Measurements from ENCODE around the gene ZNF804B. TPM values are rescaled to one million over a fixed set of nuclear protein-coding genes. Genes with fewer than 3 reads are reported as not detected.

The ZNF804B gene
- total and polyA plus RNA-seq, 4 donors, result not detected

DNA sequence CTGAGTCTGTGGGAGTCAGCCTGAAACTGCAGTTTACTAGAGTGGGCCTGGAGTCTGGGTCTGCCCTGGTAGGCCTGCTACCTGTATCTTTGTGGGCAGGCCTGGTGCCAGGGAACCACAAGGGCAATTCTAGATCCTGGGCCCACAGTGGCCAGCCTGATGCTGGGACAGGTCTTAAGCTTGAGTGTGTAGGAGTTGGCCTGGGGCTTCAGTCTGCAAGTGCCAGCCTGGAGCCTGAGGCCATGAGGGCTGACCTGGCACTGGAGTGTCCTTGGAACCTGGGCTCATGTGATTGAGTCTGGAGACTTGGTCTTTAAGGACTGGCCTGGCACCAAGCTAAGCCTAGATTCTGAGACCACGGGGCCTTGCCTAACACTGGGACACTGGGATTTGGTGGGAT is 281.7 kb downstream of the ZNF804B start (continued):
- no peak for TF ChIP-seq HNF4G (IDR thresholded peaks at IDR 0.05)
- TF ChIP-seq EGR1 (IDR thresholded peaks at IDR 0.05; ENCODE audit: low read depth in 2 of 2), result no peak
- TF ChIP-seq FOXA1 (IDR thresholded peaks at IDR 0.05), result no peak
- no peak for TF ChIP-seq MAX (IDR thresholded peaks at IDR 0.05)
- no peak for TF ChIP-seq NR2F2 (IDR thresholded peaks at IDR 0.05)
- no peak for TF ChIP-seq JUND (IDR thresholded peaks at IDR 0.05)
- no peak for TF ChIP-seq RAD21 (IDR thresholded peaks at IDR 0.05)

GRCh38 chr7:89042940-89043339 is 283.4 kb downstream of the ZNF804B start:
- no peaks in the 10 kb centered on the region for H3K27me3 ChIP-seq (ENCODE audit: control insufficient read depth in 4 of 4, insufficient read depth in 4 of 4, low read length in 3 of 4)
- 77% methylated on average over 3 of the region's 3 CpGs for WGBS
- DNase-seq (ENCODE audit: low spot score), result no peak

GRCh38 chr7:89049043-89049442 is 289.5 kb downstream of the ZNF804B start:
- Histone ChIP-seq H3K27me3 (ENCODE audit: control insufficient read depth in 4 of 4, insufficient read depth in 4 of 4, low read length in 3 of 4) (no peaks in the 10 kb centered on the region), H3K4me1 (ENCODE audit: control insufficient read depth in 4 of 4, insufficient read depth in 4 of 4, low read length in 3 of 4) (no peaks in the 10 kb centered on the region), H3K36me3 (ENCODE audit: control insufficient read depth in 4 of 4, insufficient read depth in 3 of 4, low read depth in 1 of 4, low read length in 3 of 4) (no peaks in the 10 kb centered on the region), H3K9ac (ENCODE audit: low read depth in 1 of 2, low read length in 2 of 2) (no peak overlapping the region), H3K27ac (ENCODE audit: low read depth in 1 of 2, low read length in 2 of 2) (no peak overlapping the region), H3K4me3 (ENCODE audit: low read depth in 1 of 3, low read length in 3 of 3) (no peak overlapping the region), H3K9me3 (ENCODE audit: control insufficient read depth in 4 of 4, low read length in 3 of 4) (no peaks in the 10 kb centered on the region)
- no peak for DNase-seq (ENCODE audit: low spot score)
- WGBS, result 79% methylated on average over 3 of the region's 3 CpGs
- no peak for TF ChIP-seq TAF1 (conservative IDR thresholded peaks at IDR 0.05)
- TF ChIP-seq RAD21 (IDR thresholded peaks at IDR 0.05), result no peak
- TF ChIP-seq FOXA2 (IDR thresholded peaks at IDR 0.05), result no peak
- TF ChIP-seq HNF4A (conservative IDR thresholded peaks at IDR 0.05), result no peak

More at GRCh38 chr7:89042940-89043339, 283.4 kb downstream of the ZNF804B start:
- H3K36me3 ChIP-seq (ENCODE audit: control insufficient read depth in 4 of 4, insufficient read depth in 3 of 4, low read depth in 1 of 4, low read length in 3 of 4), result no peaks in the 10 kb centered on the region
- H3K27ac ChIP-seq (ENCODE audit: low read depth in 1 of 2, low read length in 2 of 2), result no peak overlapping the region
- peaks cover 0 to 4% (median 0%) of the 10 kb centered on the region in 4 donors for H3K9me3 ChIP-seq (ENCODE audit: control insufficient read depth in 4 of 4, low read length in 3 of 4)
- H3K9ac ChIP-seq (ENCODE audit: low read depth in 1 of 2, low read length in 2 of 2), result no peak overlapping the region
- H3K4me3 ChIP-seq (ENCODE audit: low read depth in 1 of 3, low read length in 3 of 3), result no peak overlapping the region
- no peaks in the 10 kb centered on the region for H3K4me1 ChIP-seq (ENCODE audit: control insufficient read depth in 4 of 4, insufficient read depth in 4 of 4, low read length in 3 of 4)
- no peak for TF ChIP-seq EGR1 (IDR thresholded peaks at IDR 0.05; ENCODE audit: low read depth in 2 of 2)
- TF ChIP-seq JUND (IDR thresholded peaks at IDR 0.05), result no peak
- TF ChIP-seq SP1 (IDR thresholded peaks at IDR 0.05), result no peak
- no peak for TF ChIP-seq MAX (IDR thresholded peaks at IDR 0.05)
- no peak for TF ChIP-seq GABPA (IDR thresholded peaks at IDR 0.05 in 1 of 2, conservative IDR thresholded peaks at IDR 0.05 in 1 of 2)

GRCh38 chr7:89053130-89053529 is 293.6 kb downstream of the ZNF804B start:
- H3K27ac ChIP-seq (ENCODE audit: low read depth in 1 of 2, low read length in 2 of 2), result no peak overlapping the region
- no peak overlapping the region for H3K4me3 ChIP-seq (ENCODE audit: low read depth in 1 of 3, low read length in 3 of 3)
- no peak overlapping the region for H3K9ac ChIP-seq (ENCODE audit: low read depth in 1 of 2, low read length in 2 of 2)
- H3K4me1 ChIP-seq (ENCODE audit: control insufficient read depth in 4 of 4, insufficient read depth in 4 of 4, low read length in 3 of 4), result no peaks in the 10 kb centered on the region
- no peaks in the 10 kb centered on the region for H3K9me3 ChIP-seq (ENCODE audit: control insufficient read depth in 4 of 4, low read length in 3 of 4)
- TF ChIP-seq, protein P1, sequence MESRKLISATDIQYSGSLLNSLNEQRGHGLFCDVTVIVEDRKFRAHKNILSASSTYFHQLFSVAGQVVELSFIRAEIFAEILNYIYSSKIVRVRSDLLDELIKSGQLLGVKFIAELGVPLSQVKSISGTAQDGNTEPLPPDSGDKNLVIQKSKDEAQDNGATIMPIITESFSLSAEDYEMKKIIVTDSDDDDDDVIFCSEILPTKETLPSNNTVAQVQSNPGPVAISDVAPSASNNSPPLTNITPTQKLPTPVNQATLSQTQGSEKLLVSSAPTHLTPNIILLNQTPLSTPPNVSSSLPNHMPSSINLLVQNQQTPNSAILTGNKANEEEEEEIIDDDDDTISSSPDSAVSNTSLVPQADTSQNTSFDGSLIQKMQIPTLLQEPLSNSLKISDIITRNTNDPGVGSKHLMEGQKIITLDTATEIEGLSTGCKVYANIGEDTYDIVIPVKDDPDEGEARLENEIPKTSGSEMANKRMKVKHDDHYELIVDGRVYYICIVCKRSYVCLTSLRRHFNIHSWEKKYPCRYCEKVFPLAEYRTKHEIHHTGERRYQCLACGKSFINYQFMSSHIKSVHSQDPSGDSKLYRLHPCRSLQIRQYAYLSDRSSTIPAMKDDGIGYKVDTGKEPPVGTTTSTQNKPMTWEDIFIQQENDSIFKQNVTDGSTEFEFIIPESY (IDR thresholded peaks at IDR 0.05), result no peak
- TF ChIP-seq FOXA1 (IDR thresholded peaks at IDR 0.05), result no peak
- no peak for TF ChIP-seq GABPA (IDR thresholded peaks at IDR 0.05 in 1 of 2, conservative IDR thresholded peaks at IDR 0.05 in 1 of 2)
- no peak for TF ChIP-seq RXRA (IDR thresholded peaks at IDR 0.05)
- TF ChIP-seq HNF4G (IDR thresholded peaks at IDR 0.05), result no peak
- TF ChIP-seq EGR1 (IDR thresholded peaks at IDR 0.05; ENCODE audit: low read depth in 2 of 2), result no peak
- no peaks in the 10 kb centered on the region for H3K36me3 ChIP-seq (ENCODE audit: control insufficient read depth in 4 of 4, insufficient read depth in 3 of 4, low read depth in 1 of 4, low read length in 3 of 4)
- DNase-seq (ENCODE audit: low spot score), result no peak
- H3K27me3 ChIP-seq (ENCODE audit: control insufficient read depth in 4 of 4, insufficient read depth in 4 of 4, low read length in 3 of 4), result no peaks in the 10 kb centered on the region
- WGBS, result 68% methylated on average over 2 of the region's 2 CpGs

Measured in liver (tissue), 9 donors.